Progenitor cell of endocrine pancreas (in vitro differentiated cells): Measurements from ENCODE around the gene LRP1B. TPM values are rescaled to one million over a fixed set of nuclear protein-coding genes. Genes with fewer than 3 reads are reported as not detected.

Experiments
- DNase-seq: peaks from one replicate; pipeline ENCODE4 v3.0.0; 2021; ENCODE audit warnings: low spot score; ENCODE audit not compliant: unreplicated experiment
- H3K27ac Mint-ChIP-seq: 2 replicates; pipeline ENCODE4 v1.8.0; 2021; ENCODE audit warnings: mild to moderate bottlenecking, moderate library complexity, mixed read lengths
- H3K27me3 Mint-ChIP-seq: 2 replicates; pipeline ENCODE4 v1.8.0; 2021; ENCODE audit warnings: mixed read lengths
- H3K36me3 Mint-ChIP-seq: 2 replicates; pipeline ENCODE4 v1.8.0; 2022; ENCODE audit warnings: mixed read lengths; ENCODE audit not compliant: insufficient read depth
- H3K4me1 Mint-ChIP-seq: 2 replicates; pipeline ENCODE4 v1.8.0; 2021; ENCODE audit warnings: low read depth, mixed read lengths
- H3K4me3 Mint-ChIP-seq: 2 replicates; pipeline ENCODE4 v1.8.0; 2021; ENCODE audit warnings: low read depth, mild to moderate bottlenecking, moderate library complexity, mixed read lengths
- H3K9me3 Mint-ChIP-seq: 2 replicates; pipeline ENCODE4 v1.8.0; 2021; ENCODE audit warnings: low read depth, mixed read lengths
- CTCF ChIP-seq: fragments of 200-600 bp; sonication (generic); IDR thresholded peaks from one replicate; pipeline ENCODE4 v1.5.0; 2021; ENCODE audit warnings: antibody characterized with exemption, mild to moderate bottlenecking; ENCODE audit not compliant: unreplicated experiment
- total RNA-seq: library from RNA; stranded (reverse); gene quantifications from 2 replicates; pipeline ENCODE4 v1.2.1, GENCODE V29; 2021

Gene LRP1B
- total RNA-seq, 1 donor from 2014 or later: 0.57 TPM

GRCh38 chr2:141601511-141602152 lies 529.2 kb downstream of the LRP1B start:
- no peaks in the 10 kb centered on the region for H3K36me3 Mint-ChIP-seq
- H3K4me3 Mint-ChIP-seq: no peak overlapping the region
- no peak for DNase-seq
- H3K27me3 Mint-ChIP-seq: no peaks in the 10 kb centered on the region
- H3K4me1 Mint-ChIP-seq: peaks cover 4% of the 10 kb centered on the region
- no peak for TF ChIP-seq CTCF
- H3K9me3 Mint-ChIP-seq: no peaks in the 10 kb centered on the region
- no peak overlapping the region for H3K27ac Mint-ChIP-seq

- no peak for DNase-seq
- peaks cover 4% of the 10 kb centered on the region for H3K4me1 Mint-ChIP-seq
- H3K4me3 Mint-ChIP-seq: no peak overlapping the region
- no peaks in the 10 kb centered on the region for H3K9me3 Mint-ChIP-seq
- H3K36me3 Mint-ChIP-seq: no peaks in the 10 kb centered on the region
- no peak overlapping the region for H3K27ac Mint-ChIP-seq
- TF ChIP-seq CTCF: no peak
- no peaks in the 10 kb centered on the region for H3K27me3 Mint-ChIP-seq
These were observed 531.1 kb downstream of the LRP1B start for GRCh38 chr2:141599721-141600120.

GRCh38 chr2:141598982-141599381 lies 531.8 kb downstream of the LRP1B start:
- H3K27ac Mint-ChIP-seq: no peak overlapping the region
- peaks cover 4% of the 10 kb centered on the region for H3K9me3 Mint-ChIP-seq
- no peaks in the 10 kb centered on the region for H3K36me3 Mint-ChIP-seq
- DNase-seq: no peak
- H3K27me3 Mint-ChIP-seq: no peaks in the 10 kb centered on the region
- no peak overlapping the region for H3K4me3 Mint-ChIP-seq
- no peak for TF ChIP-seq CTCF
- H3K4me1 Mint-ChIP-seq: peaks cover 4% of the 10 kb centered on the region

- H3K4me3 Mint-ChIP-seq: no peak overlapping the region
- no peak overlapping the region for H3K27ac Mint-ChIP-seq
- H3K27me3 Mint-ChIP-seq: no peaks in the 10 kb centered on the region
These were observed 535.4 kb downstream of the LRP1B start for GRCh38 chr2:141595316-141595920.

GRCh38 chr2:141591787-141592186 lies 539.0 kb downstream of the LRP1B start:
- no peaks in the 10 kb centered on the region for H3K27me3 Mint-ChIP-seq

More at GRCh38 chr2:141595316-141595920, 535.4 kb downstream of the LRP1B start:
- Mint-ChIP-seq H3K4me1 (no peaks in the 10 kb centered on the region), H3K9me3 (peaks cover 9% of the 10 kb centered on the region), H3K36me3 (no peaks in the 10 kb centered on the region)
- no peak for TF ChIP-seq CTCF
- no peak for DNase-seq

More at GRCh38 chr2:141591787-141592186, 539.0 kb downstream of the LRP1B start:
- Mint-ChIP-seq H3K4me1 (no peaks in the 10 kb centered on the region), H3K9me3 (peaks cover 9% of the 10 kb centered on the region), H3K27ac (no peak overlapping the region), H3K36me3 (no peaks in the 10 kb centered on the region), H3K4me3 (no peak overlapping the region)
- no peak for TF ChIP-seq CTCF
- DNase-seq: no peak
